Trophoblast cell (in vitro differentiated cells and primary cell): Measurements from ENCODE around the gene MRPL52.
A peak's percentile ranks its signal among the peaks of the same experiment; 100 is the strongest.

Experiments
- DNase-seq, 2 donors: peaks; one replicate each; pipeline ENCODE4 v3.0.0-alpha.2; 2016
- H2AFZ ChIP-seq: 2 replicates; pipeline ENCODE4 v1.6.1; 2013; ENCODE audit warnings: low read length, moderate library complexity, mild to moderate bottlenecking; ENCODE audit not compliant: insufficient read depth, poor library complexity
- H2AK5ac ChIP-seq: 2 replicates; pipeline ENCODE4 v1.6.1; 2013; ENCODE audit warnings: mild to moderate bottlenecking, low read length
- H2BK120ac ChIP-seq: 2 replicates; pipeline ENCODE4 v1.6.1; 2013; ENCODE audit warnings: low read length, mild to moderate bottlenecking, moderate library complexity; ENCODE audit not compliant: insufficient read depth, poor library complexity
- H2BK12ac ChIP-seq: 2 replicates; pipeline ENCODE4 v1.6.1; 2013; ENCODE audit warnings: mild to moderate bottlenecking, low read length, moderate library complexity
- H2BK5ac ChIP-seq: 2 replicates; pipeline ENCODE4 v1.6.1; 2013; ENCODE audit warnings: low read length, low read depth, moderate library complexity, mild to moderate bottlenecking; ENCODE audit not compliant: poor library complexity
- H3K14ac ChIP-seq: 2 replicates; pipeline ENCODE4 v1.6.1; 2013; ENCODE audit warnings: mild to moderate bottlenecking, low read length
- H3K18ac ChIP-seq: 2 replicates; pipeline ENCODE4 v1.6.1; 2013; ENCODE audit warnings: mild to moderate bottlenecking, low read length
- H3K23ac ChIP-seq: 2 replicates; pipeline ENCODE4 v1.6.1; 2013; ENCODE audit warnings: low read length
- H3K27ac ChIP-seq: 2 replicates; pipeline ENCODE4 v1.5.1; 2013; ENCODE audit warnings: low read depth, mild to moderate bottlenecking, inconsistent platforms, low read length, moderate library complexity
- H3K27me3 ChIP-seq: 2 replicates; pipeline ENCODE4 v1.6.1; 2013; ENCODE audit warnings: inconsistent platforms, mild to moderate bottlenecking, low read length, moderate library complexity; ENCODE audit not compliant: insufficient read depth
- H3K36me3 ChIP-seq, 2 experiments: 1 replicate in 1 of 2; 2 replicates in 1 of 2; pipeline ENCODE4 v1.6.1; 2013; ENCODE audit warnings: low read length in 2 of 2, mild to moderate bottlenecking in 2 of 2, moderate library complexity in 1 of 2; ENCODE audit not compliant: insufficient read depth in 2 of 2, control insufficient read depth in 1 of 2
- H3K4ac ChIP-seq: 2 replicates; pipeline ENCODE4 v1.6.1; 2013; ENCODE audit warnings: low read depth, mild to moderate bottlenecking, low read length, moderate library complexity
- H3K4me1 ChIP-seq, 2 experiments: 1 replicate in 1 of 2; 2 replicates in 1 of 2; pipeline ENCODE4 v1.6.1; 2013; ENCODE audit warnings: low read length in 2 of 2, mild to moderate bottlenecking in 2 of 2, moderate library complexity in 1 of 2; ENCODE audit not compliant: insufficient read depth in 2 of 2, control insufficient read depth in 1 of 2
- H3K4me2 ChIP-seq: 2 replicates; pipeline ENCODE4 v1.6.1; 2013; ENCODE audit warnings: inconsistent platforms, mild to moderate bottlenecking, low read length, moderate library complexity
- H3K4me3 ChIP-seq: 2 replicates; pipeline ENCODE4 v1.5.1; 2013; ENCODE audit warnings: mild to moderate bottlenecking, low read depth, low read length, inconsistent platforms
- H3K79me1 ChIP-seq: one replicate; pipeline ENCODE4 v1.6.1; 2013; ENCODE audit warnings: low read length
- H3K79me2 ChIP-seq: 2 replicates; pipeline ENCODE4 v1.6.1; 2013; ENCODE audit warnings: low read length, mild to moderate bottlenecking; ENCODE audit not compliant: control insufficient read depth, insufficient read depth, poor library complexity
- H3K9ac ChIP-seq: 2 replicates; pipeline ENCODE4 v1.6.1; 2013; ENCODE audit warnings: mild to moderate bottlenecking, low read length
- H3K9me3 ChIP-seq: 2 replicates; pipeline ENCODE4 v1.6.1; 2013; ENCODE audit warnings: low read depth, mild to moderate bottlenecking, control low read depth, inconsistent platforms, low read length; ENCODE audit not compliant: insufficient read depth
- H4K12ac ChIP-seq: 2 replicates; pipeline ENCODE4 v1.6.1; 2013; ENCODE audit warnings: low read depth, mild to moderate bottlenecking, low read length, moderate library complexity
- H4K8ac ChIP-seq: 2 replicates; pipeline ENCODE4 v1.6.1; 2013; ENCODE audit warnings: low read depth, mild to moderate bottlenecking, low read length, moderate library complexity
- H4K91ac ChIP-seq: one replicate; pipeline ENCODE4 v1.6.1; 2013; ENCODE audit warnings: low read depth, mild to moderate bottlenecking, low read length, moderate library complexity
- WGBS: extraction: QIAGEN DNeasy Blood & Tissue Kit; methylation state at CpG from one replicate; pipeline ENCODE4 v1.1.7; 2013; ENCODE audit warnings: missing lambda C conversion rate; ENCODE audit not compliant: insufficient read length, insufficient coverage; ENCODE audit errors: extremely low coverage; 5-methylcytosine and 5-hydroxymethylcytosine counted together

MRPL52 gene

GRCh38 chr14:22814941-22815713 lies 14.6 kb upstream of the MRPL52 start, which contains the start of gene SLC7A7:
TSS of gene SLC7A7 (minus strand) at chr14:22815435. CDS start at chr14:22813398, 2,037 bp downstream.
- Histone ChIP-seq H3K79me2 (peaks cover 3% of the 10 kb centered on the region), H4K91ac (peak within 1 kb of the TSS; percentile 63), H3K36me3 (no peaks in the 10 kb centered on the region), H3K4me3 (no peak within 1 kb of the TSS), H2BK120ac (peak within 1 kb of the TSS; percentile 16), H4K12ac (peak within 1 kb of the TSS; percentile 21), H3K27me3 (no peaks in the 10 kb centered on the region), H3K18ac (peak within 1 kb of the TSS; percentile 19), H4K8ac (peak within 1 kb of the TSS; percentile 45), H3K4ac (peak within 1 kb of the TSS; percentile 18), H2BK12ac (peak within 1 kb of the TSS; percentile 21), H3K4me2 (peak within 1 kb of the TSS; percentile 34), H3K79me1 (peaks cover 29% of the 10 kb centered on the region), H3K23ac (no peak within 1 kb of the TSS), H3K9me3 (no peaks in the 10 kb centered on the region), H2BK5ac (peak within 1 kb of the TSS; percentile 68), H3K27ac (peak within 1 kb of the TSS; percentile 68), H2AK5ac (peak within 1 kb of the TSS; percentile 17), H3K14ac (peak within 1 kb of the TSS; percentile 52), H3K4me1 (peaks cover 28 to 37% of the 10 kb centered on the region in 2 experiments), H2AFZ (peak within 1 kb of the TSS; percentile 19), H3K9ac (no peak within 1 kb of the TSS)
- WGBS = no CpG with 5 or more reads among the region's 10 CpGs
- peak in 1 of 2 donors; percentile 43 for DNase-seq

GRCh38 chr14:22819151-22819988 lies 10.3 kb upstream of the MRPL52 start:
- Histone ChIP-seq H2AFZ (peak overlapping the region; percentile 27), H3K27me3 (no peaks in the 10 kb centered on the region), H2BK120ac (peak overlapping the region; percentile 94), H3K79me1 (peaks cover 48% of the 10 kb centered on the region), H2BK5ac (peak overlapping the region; percentile 96), H3K79me2 (peaks cover 13% of the 10 kb centered on the region), H3K9ac (peak overlapping the region; percentile 39), H3K36me3 (no peaks in the 10 kb centered on the region), H3K4me3 (peak overlapping the region; percentile 57), H3K4me1 (peaks cover 43 to 52% of the 10 kb centered on the region in 2 experiments), H4K8ac (peak overlapping the region; percentile 89), H4K91ac (peak overlapping the region; percentile 99), H3K4ac (peak overlapping the region; percentile 57), H3K9me3 (no peaks in the 10 kb centered on the region), H4K12ac (no peak overlapping the region), H2BK12ac (peak overlapping the region; percentile 93), H3K4me2 (peak overlapping the region; percentile 66), H2AK5ac (peak overlapping the region; percentile 39), H3K14ac (peak overlapping the region; percentile 69), H3K27ac (peak overlapping the region; percentile 96), H3K23ac (no peak overlapping the region), H3K18ac (peak overlapping the region; percentile 82)
- no CpG with 5 or more reads among the region's 10 CpGs for WGBS
- peak; percentile 55 to 61 for DNase-seq

GRCh38 chr14:22820731-22821130 lies 9.0 kb upstream of the MRPL52 start:
- no peak overlapping the region for H3K4me3 ChIP-seq
- H3K79me1 ChIP-seq = peaks cover 45% of the 10 kb centered on the region
- peak overlapping the region; percentile 100 for H4K91ac ChIP-seq
- peaks cover 34 to 40% of the 10 kb centered on the region in 2 experiments for H3K4me1 ChIP-seq
- no peak overlapping the region for H3K18ac ChIP-seq
- peak overlapping the region; percentile 82 for H2BK120ac ChIP-seq
- H3K4me2 ChIP-seq = peak overlapping the region; percentile 80
- DNase-seq = peak; percentile 98 to 99
- no peaks in the 10 kb centered on the region for H3K27me3 ChIP-seq
- H3K27ac ChIP-seq = peak overlapping the region; percentile 98
- no peak overlapping the region for H2AK5ac ChIP-seq
- no peaks in the 10 kb centered on the region for H3K9me3 ChIP-seq
- H3K14ac ChIP-seq = no peak overlapping the region
- peaks cover 11% of the 10 kb centered on the region for H3K79me2 ChIP-seq
- H3K23ac ChIP-seq = no peak overlapping the region
- WGBS = no CpG with 5 or more reads among the region's 1 CpG
- H2AFZ ChIP-seq = no peak overlapping the region
- H2BK12ac ChIP-seq = no peak overlapping the region
- no peak overlapping the region for H4K8ac ChIP-seq
- no peak overlapping the region for H3K4ac ChIP-seq
- no peak overlapping the region for H4K12ac ChIP-seq
- H3K9ac ChIP-seq = no peak overlapping the region
- peak overlapping the region; percentile 99 for H2BK5ac ChIP-seq
- no peaks in the 10 kb centered on the region for H3K36me3 ChIP-seq
